Natural killer cell (primary cell): ENCODE data around the gene ACSM5. TPM values are rescaled to one million over a fixed set of nuclear protein-coding genes. Genes with fewer than 3 reads are reported as not detected.
"Not testable (repeated sequence)": the region's sequence is repeated elsewhere in the genome, so short reads cannot be mapped to it uniquely, and the experiment has no call there.

Source experiments
- ATAC-seq, 3 donors: fragments of 150-1000 bp in 2 of 3; fragments of 200-7000 bp in 1 of 3; cut with Tn5 transposase; 1 replicate in 1 of 3; 2 replicates in 2 of 3; pipeline ENCODE4 v1.10.0; 2021; ENCODE audit warnings: mild to moderate bottlenecking in 2 of 3, moderate library complexity in 2 of 3
- DNase-seq, 2 donors: peaks; one replicate each; pipeline versions ENCODE4 v3.0.0 to v3.0.0-alpha.2; 2013 to 2021; ENCODE audit warnings: mixed read lengths in 1 of 2
- H3K27ac ChIP-seq: one replicate; pipeline ENCODE4 v1.5.1; 2013; ENCODE audit warnings: mild to moderate bottlenecking, low read length
- H3K27me3 ChIP-seq: one replicate; pipeline ENCODE4 v1.6.1; 2013; ENCODE audit warnings: low read length; ENCODE audit not compliant: control insufficient read depth, insufficient read depth
- H3K36me3 ChIP-seq: one replicate; pipeline ENCODE4 v1.6.1; 2013; ENCODE audit warnings: low read length; ENCODE audit not compliant: control insufficient read depth, insufficient read depth
- H3K4me1 ChIP-seq: one replicate; pipeline ENCODE4 v1.6.1; 2013; ENCODE audit warnings: low read length; ENCODE audit not compliant: control insufficient read depth, insufficient read depth
- H3K4me3 ChIP-seq: one replicate; pipeline ENCODE4 v1.5.1; 2013; ENCODE audit warnings: low read length
- H3K9me3 ChIP-seq: one replicate; pipeline ENCODE4 v1.6.1; 2013; ENCODE audit warnings: low read length; ENCODE audit not compliant: control insufficient read depth, insufficient read depth
- H3K27ac Mint-ChIP-seq, 2 donors: one replicate each; pipeline ENCODE4 v1.8.0; 2022; ENCODE audit warnings: mild to moderate bottlenecking in 2 of 2, mixed read lengths in 2 of 2, moderate library complexity in 1 of 2
- H3K27me3 Mint-ChIP-seq, 2 donors: one replicate each; pipeline ENCODE4 v1.8.0; 2022; ENCODE audit warnings: low read depth in 2 of 2, mixed read lengths in 2 of 2
- H3K36me3 Mint-ChIP-seq: one replicate; pipeline ENCODE4 v1.8.0; 2022; ENCODE audit warnings: mixed read lengths
- H3K4me1 Mint-ChIP-seq, 2 donors: one replicate each; pipeline ENCODE4 v1.8.0; 2022; ENCODE audit warnings: mixed read lengths in 2 of 2
- H3K4me3 Mint-ChIP-seq: one replicate; pipeline ENCODE4 v1.8.0; 2022; ENCODE audit warnings: mild to moderate bottlenecking, moderate library complexity, mixed read lengths
- H3K9me3 Mint-ChIP-seq, 2 donors: one replicate each; pipeline ENCODE4 v1.8.0; 2022; ENCODE audit warnings: mixed read lengths in 2 of 2
- WGBS: methylation state at CpG from one replicate; pipeline ENCODE4 v1.1.7; 2013; ENCODE audit warnings: missing lambda C conversion rate; ENCODE audit not compliant: insufficient coverage; 5-methylcytosine and 5-hydroxymethylcytosine counted together
- intact Hi-C: fragments of 100-400 bp; cut with micrococcal nuclease; formaldehyde crosslinking; loops from one replicate; pipeline ENCODE4 v1.14.2; 2022
- total RNA-seq, 4 donors: library from RNA; stranded (reverse); fragments of 120-200 nt in 1 of 4; gene quantifications; one replicate each; pipeline versions ENCODE4 v1.2.3 to v1.2.4, GENCODE V29; 2013 to 2022
- TF ChIP-seq, protein P1 (sequence below): fragments of 200-600 bp; IDR thresholded peaks from one replicate; pipeline ENCODE4 v1.8.0; 2022; ENCODE audit warnings: antibody characterized with exemption

Gene ACSM5
- total RNA-seq, 3 donors from 2014 or later (not counting 1 experiment from before 2014, with no cell fraction given), result not detected

DNA sequence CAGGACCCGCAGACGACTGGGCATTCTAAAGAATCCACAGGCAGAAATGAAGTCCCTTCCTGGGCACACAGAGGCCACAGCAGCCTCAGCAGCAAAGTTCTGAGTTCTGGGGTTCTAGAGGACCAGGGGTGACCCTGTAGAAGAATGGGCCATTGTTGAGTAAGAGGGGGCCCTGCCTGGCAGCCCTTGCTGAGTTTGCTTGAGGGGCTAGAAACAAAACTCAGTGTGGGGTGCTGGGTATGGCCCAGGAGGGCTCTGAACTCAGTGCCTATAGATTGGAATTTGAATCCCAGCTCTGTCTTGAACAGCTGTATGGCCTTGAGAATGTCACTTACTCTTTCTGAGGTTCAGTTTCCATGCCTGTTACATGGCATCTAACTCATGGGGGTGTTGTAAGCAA lies 4.7 kb upstream of the ACSM5 start, which contains the start of gene PDILT:
PDILT (minus strand) TSS at position 101 of the 400 bp plus-strand sequence. CDS start 5,437 bp downstream, outside the sequence.
- intact Hi-C loops, result no loop called here
- no peaks in the 10 kb centered on the region for H3K9me3 Mint-ChIP-seq
- H3K27ac Mint-ChIP-seq, result no peak within 1 kb of the TSS
- TF ChIP-seq, protein P1, sequence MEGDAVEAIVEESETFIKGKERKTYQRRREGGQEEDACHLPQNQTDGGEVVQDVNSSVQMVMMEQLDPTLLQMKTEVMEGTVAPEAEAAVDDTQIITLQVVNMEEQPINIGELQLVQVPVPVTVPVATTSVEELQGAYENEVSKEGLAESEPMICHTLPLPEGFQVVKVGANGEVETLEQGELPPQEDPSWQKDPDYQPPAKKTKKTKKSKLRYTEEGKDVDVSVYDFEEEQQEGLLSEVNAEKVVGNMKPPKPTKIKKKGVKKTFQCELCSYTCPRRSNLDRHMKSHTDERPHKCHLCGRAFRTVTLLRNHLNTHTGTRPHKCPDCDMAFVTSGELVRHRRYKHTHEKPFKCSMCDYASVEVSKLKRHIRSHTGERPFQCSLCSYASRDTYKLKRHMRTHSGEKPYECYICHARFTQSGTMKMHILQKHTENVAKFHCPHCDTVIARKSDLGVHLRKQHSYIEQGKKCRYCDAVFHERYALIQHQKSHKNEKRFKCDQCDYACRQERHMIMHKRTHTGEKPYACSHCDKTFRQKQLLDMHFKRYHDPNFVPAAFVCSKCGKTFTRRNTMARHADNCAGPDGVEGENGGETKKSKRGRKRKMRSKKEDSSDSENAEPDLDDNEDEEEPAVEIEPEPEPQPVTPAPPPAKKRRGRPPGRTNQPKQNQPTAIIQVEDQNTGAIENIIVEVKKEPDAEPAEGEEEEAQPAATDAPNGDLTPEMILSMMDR, result no peak
- H3K36me3 Mint-ChIP-seq, result no peaks in the 10 kb centered on the region
- H3K27me3 Mint-ChIP-seq, result no peaks in the 10 kb centered on the region
- Histone ChIP-seq H3K4me3 (no peak within 1 kb of the TSS), H3K27ac (no peak within 1 kb of the TSS), H3K9me3 (no peaks in the 10 kb centered on the region), H3K4me1 (no peaks in the 10 kb centered on the region), H3K36me3 (no peaks in the 10 kb centered on the region), H3K27me3 (no peaks in the 10 kb centered on the region)
- DNase-seq (no peak), ATAC-seq (no peak)
- H3K4me3 Mint-ChIP-seq, result no peak within 1 kb of the TSS
- 94% methylated on average over 2 of the region's 2 CpGs for WGBS
- H3K4me1 Mint-ChIP-seq, result no peaks in the 10 kb centered on the region

DNA sequence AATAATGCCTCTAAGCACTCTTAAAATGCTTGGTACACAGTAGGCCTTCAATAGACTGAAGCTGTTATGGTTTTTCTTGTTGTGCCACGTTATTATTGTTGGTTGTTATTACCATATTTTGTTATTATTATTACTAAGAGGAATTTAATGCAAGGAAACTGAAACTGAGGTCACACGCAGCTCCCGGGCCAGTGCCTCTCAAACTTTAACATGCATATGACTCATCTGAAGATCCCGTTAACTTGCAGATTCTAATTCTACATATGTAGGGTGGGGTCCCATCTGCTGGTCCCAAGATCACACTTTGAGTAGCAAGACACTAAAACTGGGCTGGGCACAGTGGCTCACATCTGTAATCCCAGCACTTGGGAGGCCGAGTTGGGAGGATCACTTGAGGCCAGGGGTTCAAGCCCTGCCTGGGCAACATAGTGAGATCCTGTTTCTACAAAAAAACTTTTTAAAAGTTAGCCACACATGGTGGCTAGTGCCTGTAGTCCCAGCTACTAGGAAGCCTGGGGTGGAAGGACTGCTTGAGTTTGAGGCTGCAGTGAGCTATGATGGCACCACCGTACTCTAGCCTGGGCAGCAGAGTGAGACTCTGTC lies 888 bp downstream of the ACSM5 start:
- Mint-ChIP-seq H3K36me3 (no peaks in the 10 kb centered on the region), H3K9me3 (no peaks in the 10 kb centered on the region), H3K27ac (no peak overlapping the region), H3K4me3 (no peak overlapping the region), H3K27me3 (peaks cover 4 to 8% of the 10 kb centered on the region in 2 donors), H3K4me1 (no peaks in the 10 kb centered on the region)
- H3K9me3 ChIP-seq, result no peaks in the 10 kb centered on the region
- H3K36me3 ChIP-seq, result no peaks in the 10 kb centered on the region
- H3K27ac ChIP-seq, result no peak overlapping the region
- H3K4me1 ChIP-seq, result peaks cover 3% of the 10 kb centered on the region
- no peak overlapping the region for H3K4me3 ChIP-seq
- no peaks in the 10 kb centered on the region for H3K27me3 ChIP-seq
- ATAC-seq (no peak), DNase-seq (no peak)
- intact Hi-C loops, result no loop called here
- WGBS, result 42% methylated on average over 4 of the region's 6 CpGs
- TF ChIP-seq, protein P1, result no peak

DNA sequence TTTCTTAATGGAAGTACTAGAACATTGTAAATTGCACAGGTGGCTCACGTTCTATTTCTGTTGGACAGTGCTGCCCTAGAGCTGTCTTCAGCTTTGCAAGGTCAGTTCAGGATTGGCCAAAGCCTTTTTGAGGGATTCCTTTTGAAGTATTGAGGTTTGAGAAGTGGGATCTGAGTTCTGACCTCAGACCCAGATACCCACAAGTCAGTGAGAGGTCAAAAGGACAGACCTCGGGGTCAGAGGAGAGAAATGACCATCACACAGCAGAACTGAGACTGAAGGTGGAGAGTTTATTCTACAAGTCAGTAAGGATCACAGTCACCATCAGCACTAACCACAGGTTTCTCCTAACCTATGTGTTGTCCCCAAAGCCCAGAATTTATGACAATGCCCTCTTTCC lies 1.7 kb downstream of the ACSM5 start:
- peaks cover 7 to 8% of the 10 kb centered on the region in 2 donors for H3K27me3 Mint-ChIP-seq
- no peaks in the 10 kb centered on the region for H3K9me3 Mint-ChIP-seq
- no peak overlapping the region for H3K27ac Mint-ChIP-seq
- no peaks in the 10 kb centered on the region for H3K36me3 ChIP-seq
- H3K4me3 Mint-ChIP-seq, result no peak overlapping the region
- no peak for DNase-seq
- 90% methylated on average over 1 of the region's 2 CpGs for WGBS
- TF ChIP-seq, protein P1, result no peak
- no peaks in the 10 kb centered on the region for H3K4me1 Mint-ChIP-seq
- intact Hi-C loops, result no loop called here
- H3K9me3 ChIP-seq, result no peaks in the 10 kb centered on the region
- ATAC-seq, result no peak
- no peaks in the 10 kb centered on the region for H3K36me3 Mint-ChIP-seq
- no peak overlapping the region for H3K4me3 ChIP-seq
- H3K27ac ChIP-seq, result no peak overlapping the region
- no peaks in the 10 kb centered on the region for H3K27me3 ChIP-seq
- H3K4me1 ChIP-seq, result peaks cover 3% of the 10 kb centered on the region

DNA sequence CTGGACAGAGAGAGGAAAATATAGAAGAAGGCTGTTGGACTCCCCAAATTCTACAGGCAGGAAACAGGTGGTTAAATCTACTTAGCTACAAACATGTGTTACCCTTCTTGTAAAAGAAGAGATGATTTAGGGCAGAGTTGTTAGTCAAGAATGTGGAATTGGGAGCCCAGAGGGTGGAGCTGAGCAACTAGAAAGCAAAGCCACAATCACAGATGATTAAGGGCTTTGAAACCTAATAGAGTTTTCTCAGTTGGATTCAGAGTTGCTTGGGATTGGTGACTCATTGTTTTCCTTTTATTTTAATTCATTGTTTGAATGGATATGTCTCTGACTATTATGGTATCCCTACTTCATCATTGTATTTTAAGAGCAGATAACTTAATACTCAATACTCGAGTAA lies 6.2 kb downstream of the ACSM5 start:
- Mint-ChIP-seq H3K36me3 (no peaks in the 10 kb centered on the region), H3K27me3 (peaks cover 7 to 8% of the 10 kb centered on the region in 2 donors), H3K9me3 (no peaks in the 10 kb centered on the region), H3K27ac (no peak overlapping the region), H3K4me3 (no peak overlapping the region), H3K4me1 (no peaks in the 10 kb centered on the region)
- Histone ChIP-seq H3K4me3 (no peak overlapping the region), H3K9me3 (no peaks in the 10 kb centered on the region), H3K27me3 (no peaks in the 10 kb centered on the region), H3K27ac (no peak overlapping the region), H3K4me1 (no peaks in the 10 kb centered on the region), H3K36me3 (no peaks in the 10 kb centered on the region)
- ATAC-seq (no peak), DNase-seq (no peak)
- WGBS, result no CpG with 5 or more reads among the region's 1 CpG
- TF ChIP-seq, protein P1, result no peak
- intact Hi-C loops, result no loop called here

DNA sequence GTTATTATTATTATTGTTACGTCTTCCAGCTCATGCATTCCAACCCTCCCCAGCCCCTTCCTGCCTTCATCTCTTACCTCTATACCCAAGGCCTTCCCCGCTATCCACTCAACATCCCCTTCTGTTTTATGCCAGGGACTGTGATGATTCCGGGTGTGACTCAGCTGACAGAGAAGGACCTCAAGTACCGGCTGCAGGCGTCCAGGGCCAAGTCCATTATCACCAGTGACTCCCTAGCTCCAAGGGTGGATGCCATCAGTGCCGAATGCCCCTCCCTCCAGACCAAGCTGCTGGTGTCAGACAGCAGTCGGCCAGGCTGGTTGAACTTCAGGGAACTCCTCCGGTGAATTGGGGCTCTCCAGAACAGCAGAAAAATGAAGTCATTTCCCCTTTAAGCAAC lies 9.8 kb downstream of the ACSM5 start:
- H3K27me3 ChIP-seq, intact Hi-C loops, H3K27ac Mint-ChIP-seq, H3K27ac ChIP-seq, H3K9me3 ChIP-seq, H3K36me3 Mint-ChIP-seq, H3K4me3 ChIP-seq, H3K9me3 Mint-ChIP-seq, DNase-seq, H3K4me3 Mint-ChIP-seq, H3K4me1 ChIP-seq, ATAC-seq, H3K4me1 Mint-ChIP-seq, H3K36me3 ChIP-seq: not testable (repeated sequence)
- 94% methylated on average over 7 of the region's 8 CpGs for WGBS
- peaks cover 8 to 11% of the 10 kb centered on the region in 2 donors for H3K27me3 Mint-ChIP-seq
